A673 (cell line): Measurements from ENCODE around the gene CACHD1. TPM values are rescaled to one million over a fixed set of nuclear protein-coding genes. Genes with fewer than 3 reads are reported as not detected.
A peak's percentile ranks its signal among the peaks of the same experiment; 100 is the strongest.

Experiments
- BruUV-seq: library from RNA; stranded (reverse); fragments of 400-500 nt; replicated peaks from 2 replicates; lab custom pipeline; 2021; lab: Mats Ljungman, UMichigan
- CTCF ChIA-PET: fragments of 300-600 bp; sonication (Branson Sonifier 250); formaldehyde crosslinking; loops from one replicate; lab custom pipeline; 2022; ENCODE audit warnings: antibody characterized with exemption; lab: Charles Lee
- POLR2A ChIA-PET: fragments of 300-600 bp; sonication (Branson Sonifier 250); formaldehyde crosslinking; loops from one replicate; lab custom pipeline; 2022; ENCODE audit warnings: antibody characterized with exemption; ENCODE audit not compliant: low non-redundant PET; lab: Charles Lee
- DNase-seq: peaks from one replicate; pipeline ENCODE4 v3.0.0-alpha.2; 2015; ENCODE audit warnings: low spot score
- H3K27ac ChIP-seq: fragments of 200-600 bp; sonication (generic); 2 replicates; pipeline ENCODE4 v1.5.1; 2016; ENCODE audit warnings: mixed run types, low read depth, mild to moderate bottlenecking, mixed read lengths, antibody characterized with exemption, low read length; ENCODE audit not compliant: poor library complexity, severe bottlenecking
- H3K27me3 ChIP-seq: fragments of 200-600 bp; sonication (generic); replicated peaks from 2 replicates; pipeline ENCODE4 v1.6.1; 2017; ENCODE audit warnings: mixed run types, low read depth, mild to moderate bottlenecking, mixed read lengths, antibody characterized with exemption, low read length; ENCODE audit not compliant: insufficient read depth, poor library complexity
- H3K36me3 ChIP-seq: fragments of 200-600 bp; sonication (generic); 2 replicates; pipeline ENCODE4 v1.6.1; 2016; ENCODE audit warnings: mixed run types, mild to moderate bottlenecking, mixed read lengths, antibody characterized with exemption, low read length; ENCODE audit not compliant: insufficient read depth, poor library complexity, severe bottlenecking
- H3K4me1 ChIP-seq: fragments of 200-600 bp; sonication (generic); 2 replicates; pipeline ENCODE4 v1.6.1; 2017; ENCODE audit warnings: mixed run types, mild to moderate bottlenecking, mixed read lengths, antibody characterized with exemption, low read length; ENCODE audit not compliant: insufficient read depth, poor library complexity, severe bottlenecking
- H3K4me3 ChIP-seq: fragments of 200-600 bp; sonication (generic); 2 replicates; pipeline ENCODE4 v1.5.1; 2016; ENCODE audit warnings: low read depth, mixed run types, mild to moderate bottlenecking, mixed read lengths, low read length; ENCODE audit not compliant: poor library complexity, severe bottlenecking
- H3K9me3 ChIP-seq: fragments of 200-600 bp; sonication (generic); 2 replicates; pipeline ENCODE4 v1.6.1; 2016; ENCODE audit warnings: mixed run types, low read depth, mild to moderate bottlenecking, mixed read lengths, antibody characterized with exemption, low read length; ENCODE audit not compliant: poor library complexity, severe bottlenecking
- CTCF ChIP-seq: fragments of 300-800, 200-600 bp; sonication (generic); conservative IDR thresholded peaks from 2 replicates; pipeline ENCODE4 v1.5.1; 2017; ENCODE audit warnings: low read depth, mild to moderate bottlenecking, antibody characterized with exemption, low read length, moderate library complexity, mixed read lengths
- EZH2 ChIP-seq: fragments of 200-600 bp; sonication (generic); IDR thresholded peaks from 2 replicates; pipeline ENCODE4 v1.6.1; 2017; ENCODE audit warnings: borderline replicate concordance, low read depth, mild to moderate bottlenecking, mixed read lengths, antibody characterized with exemption, low read length; ENCODE audit not compliant: poor library complexity, severe bottlenecking
- intact Hi-C: fragments of 100-400 bp; cut with micrococcal nuclease; formaldehyde crosslinking; loops from one replicate; pipeline ENCODE4 v1.10.0; 2022; ENCODE audit not compliant: unreplicated experiment
- total RNA-seq: library from RNA; stranded (reverse); gene quantifications from 2 replicates; pipeline ENCODE4 v1.2.3, GENCODE V29; 2021

The CACHD1 gene
- total RNA-seq, 1 experiment from 2014 or later, result 39.2 TPM

GRCh38 chr1:64524614-64525013 lies 54.7 kb downstream of the CACHD1 start:
- Histone ChIP-seq H3K36me3 (no peaks in the 10 kb centered on the region), H3K9me3 (no peaks in the 10 kb centered on the region), H3K4me3 (no peak overlapping the region), H3K4me1 (peaks cover 77% of the 10 kb centered on the region), H3K27me3 (no peaks in the 10 kb centered on the region), H3K27ac (no peak overlapping the region)
- intact Hi-C loops, result no loop called here
- TF ChIP-seq CTCF, result no peak
- TF ChIP-seq EZH2, result no peak
- BruUV-seq, result no TSS peak
- ChIA-PET CTCF (no interaction called here), POLR2A (interaction anchor here (0.6 kb wide), 1 partner anchor 9 kb away, joined by 3 read pairs; no protein-coding TSS in a partner anchor)
- DNase-seq, result no peak

GRCh38 chr1:64525116-64525686 lies 55.3 kb downstream of the CACHD1 start:
- DNase-seq, result no peak
- Histone ChIP-seq H3K4me3 (no peak overlapping the region), H3K36me3 (no peaks in the 10 kb centered on the region), H3K27me3 (no peaks in the 10 kb centered on the region), H3K4me1 (peaks cover 76% of the 10 kb centered on the region), H3K27ac (no peak overlapping the region), H3K9me3 (no peaks in the 10 kb centered on the region)
- TF ChIP-seq EZH2 (no peak), CTCF (no peak)
- POLR2A ChIA-PET, result no interaction called here
- CTCF ChIA-PET, result no interaction called here
- BruUV-seq, result no TSS peak
- intact Hi-C loops, result no loop called here

- H3K9me3 ChIP-seq, result no peaks in the 10 kb centered on the region
- no peak overlapping the region for H3K4me3 ChIP-seq
- H3K4me1 ChIP-seq, result peaks cover 73% of the 10 kb centered on the region
- BruUV-seq, result no TSS peak
- DNase-seq, result no peak
- ChIA-PET POLR2A (no interaction called here), CTCF (no interaction called here)
- TF ChIP-seq EZH2, result no peak
- H3K27ac ChIP-seq, result peak overlapping the region; percentile 10
- no peaks in the 10 kb centered on the region for H3K27me3 ChIP-seq
- intact Hi-C loops, result no loop called here
- H3K36me3 ChIP-seq, result no peaks in the 10 kb centered on the region
Observed at GRCh38 chr1:64526312-64526711, 56.4 kb downstream of the CACHD1 start.

- intact Hi-C loops, result no loop called here
- no peak for TF ChIP-seq EZH2
- no peak for TF ChIP-seq CTCF
- no peak for DNase-seq
- no TSS peak for BruUV-seq
- Histone ChIP-seq H3K4me1 (peaks cover 79% of the 10 kb centered on the region), H3K27me3 (no peaks in the 10 kb centered on the region), H3K4me3 (no peak overlapping the region), H3K27ac (peak overlapping the region; percentile 32), H3K36me3 (no peaks in the 10 kb centered on the region), H3K9me3 (no peaks in the 10 kb centered on the region)
- ChIA-PET POLR2A (no interaction called here), CTCF (no interaction called here)
Observed at GRCh38 chr1:64527165-64527564, 57.2 kb downstream of the CACHD1 start.
